ENCODE data around the gene TNS2. TPM values are rescaled to one million over a fixed set of nuclear protein-coding genes. Genes with fewer than 3 reads are reported as not detected.

TNS2 gene
- total and polyA plus RNA-seq, 2 of the 13 experiments (the other 11 are each of a cell fraction or from before 2014, with no cell fraction given), result 8.9 to 20.4 TPM

- no peak for TF ChIP-seq FOXA1 (IDR thresholded peaks at IDR 0.05)
- 0 out of 2 replicates have a peak, but pooled peaks have one; percentile 7 for TF ChIP-seq FOXA1 (CRISPR knock-in tag; IDR thresholded peaks at IDR 0.05)
- no peak for TF ChIP-seq HOXA5 (CRISPR knock-in tag; IDR thresholded peaks at IDR 0.05)
- no peak for TF ChIP-seq MLLT10 (CRISPR knock-in tag; IDR thresholded peaks at IDR 0.05)
- TF ChIP-seq TIGD3 (CRISPR knock-in tag; IDR thresholded peaks at IDR 0.05; ENCODE audit: borderline replicate concordance), result no peak
- no peak for TF ChIP-seq THAP8 (CRISPR knock-in tag; IDR thresholded peaks at IDR 0.05; ENCODE audit: borderline replicate concordance)
- TF ChIP-seq ZBTB49 (CRISPR knock-in tag; IDR thresholded peaks at IDR 0.05; ENCODE audit: borderline replicate concordance), result no peak
- TF ChIP-seq CREBL2 (CRISPR knock-in tag; IDR thresholded peaks at IDR 0.05; ENCODE audit: borderline replicate concordance), result no peak
- no peak for TF ChIP-seq ZNF253 (CRISPR knock-in tag; IDR thresholded peaks at IDR 0.05; ENCODE audit: borderline replicate concordance)
- TF ChIP-seq MED13 (CRISPR knock-in tag; IDR thresholded peaks at IDR 0.05), result no peak
- TF ChIP-seq ARID5B (CRISPR knock-in tag; IDR thresholded peaks at IDR 0.05), result peak; percentile 50
- no peak for TF ChIP-seq ZNF382 (CRISPR knock-in tag; IDR thresholded peaks at IDR 0.05; ENCODE audit: borderline replicate concordance)
- TF ChIP-seq SAP130 (CRISPR knock-in tag; IDR thresholded peaks at IDR 0.05; ENCODE audit: low read depth), result no peak; the same call in 1 of the 2 replicates
- TF ChIP-seq PREB (CRISPR knock-in tag; IDR thresholded peaks at IDR 0.05), result no peak
- no peak for TF ChIP-seq ADNP (CRISPR knock-in tag; IDR thresholded peaks at IDR 0.05)
- TF ChIP-seq ZEB1 (IDR thresholded peaks at IDR 0.05; ENCODE audit: insufficient replicate concordance, low read depth), result no peak
- no peak for TF ChIP-seq REXO4 (CRISPR knock-in tag; IDR thresholded peaks at IDR 0.05; ENCODE audit: borderline replicate concordance)
Measured at GRCh38 chr12:53105256-53105655, 55.4 kb downstream of the TNS2 start (continued).

All from HepG2 (cell line).